Smooth muscle cell (in vitro differentiated cells): Measurements from ENCODE around the gene GRIN2A. TPM values are rescaled to one million over a fixed set of nuclear protein-coding genes. Genes with fewer than 3 reads are reported as not detected.

Experiments
- DNase-seq: peaks from one replicate; lab custom pipeline; 2025; ENCODE audit not compliant: unreplicated experiment; lab: John Stamatoyannopoulos, UW
- H2AFZ ChIP-seq: fragments of 200-600 bp; sonication (generic); 2 replicates; pipeline ENCODE4 v1.6.0; 2016; ENCODE audit warnings: antibody characterized with exemption, low read depth, mild to moderate bottlenecking
- H3F3A ChIP-seq: fragments of 200-600 bp; sonication (generic); 2 replicates; pipeline ENCODE4 v1.6.0; 2017; ENCODE audit warnings: antibody characterized with exemption, low read depth
- H3K27ac ChIP-seq: fragments of 200-600 bp; sonication (generic); 2 replicates; pipeline ENCODE4 v1.5.1; 2016; ENCODE audit warnings: low read depth, mild to moderate bottlenecking
- H3K27me3 ChIP-seq: fragments of 200-600 bp; sonication (generic); 2 replicates; pipeline ENCODE4 v1.6.1; 2016; ENCODE audit warnings: low read depth, mild to moderate bottlenecking
- H3K36me3 ChIP-seq: fragments of 200-600 bp; sonication (generic); 2 replicates; pipeline ENCODE4 v1.5.1; 2016; ENCODE audit warnings: low read depth
- H3K4me1 ChIP-seq: fragments of 200-600 bp; sonication (generic); 2 replicates; pipeline ENCODE4 v1.5.1; 2016; ENCODE audit warnings: low read depth
- H3K4me2 ChIP-seq: fragments of 200-600 bp; sonication (generic); 2 replicates; pipeline ENCODE4 v1.6.0; 2016; ENCODE audit warnings: mild to moderate bottlenecking
- H3K4me3 ChIP-seq: fragments of 200-600 bp; sonication (generic); 2 replicates; pipeline ENCODE4 v1.5.1; 2016; ENCODE audit warnings: mild to moderate bottlenecking
- H3K79me2 ChIP-seq: fragments of 200-600 bp; sonication (generic); 2 replicates; pipeline ENCODE4 v1.6.0; 2016; ENCODE audit warnings: low read depth, mild to moderate bottlenecking
- H3K9ac ChIP-seq: fragments of 200-600 bp; sonication (generic); 2 replicates; pipeline ENCODE4 v1.6.0; 2016; ENCODE audit warnings: low read depth
- H3K9me3 ChIP-seq: fragments of 200-600 bp; sonication (generic); replicated peaks from 2 replicates; pipeline ENCODE4 v1.5.1; 2016; ENCODE audit warnings: low read depth
- H4K20me1 ChIP-seq: fragments of 200-600 bp; sonication (generic); 2 replicates; pipeline ENCODE4 v1.6.0; 2016; ENCODE audit warnings: low read depth
- CTCF ChIP-seq: fragments of 200-600 bp; sonication (generic); IDR thresholded peaks from 2 replicates; pipeline ENCODE4 v1.5.1; 2017; ENCODE audit warnings: borderline replicate concordance, mild to moderate bottlenecking, antibody characterized with exemption; ENCODE audit not compliant: insufficient read depth, poor library complexity, severe bottlenecking
- WGBS: methylation state at CpG from one replicate; pipeline ENCODE4 v1.1.7; 2016; ENCODE audit warnings: low lambda C conversion rate; 5-methylcytosine and 5-hydroxymethylcytosine counted together
- polyA plus RNA-seq: library from polyadenylated mRNA; unstranded; fragments of >200 nt; fragmentation: Nextera tagmentation; extraction: Ambion mirVana; gene quantifications from 2 replicates; pipeline ENCODE4 v1.2.1, GENCODE V29; 2016
- total RNA-seq: library from RNA; depleted of rRNA; stranded (reverse); fragments of >200 nt; gene quantifications from 2 replicates; pipeline ENCODE4 v1.2.3, GENCODE V29; 2014

Gene GRIN2A
- total and polyA plus RNA-seq, 2 experiments from 2014 or later, result 0.02 to 0.13 TPM

- Histone ChIP-seq H3K27me3 (peaks cover 42% of the 10 kb centered on the region), H3K27ac (no peak overlapping the region), H3K4me2 (no peak overlapping the region), H3K36me3 (no peaks in the 10 kb centered on the region), H3K9me3 (no peaks in the 10 kb centered on the region), H3K9ac (no peak overlapping the region), H2AFZ (no peak overlapping the region), H3K4me1 (peaks cover 27% of the 10 kb centered on the region), H3K79me2 (no peaks in the 10 kb centered on the region), H4K20me1 (no peaks in the 10 kb centered on the region), H3K4me3 (no peak overlapping the region), H3F3A (no peaks in the 10 kb centered on the region)
- TF ChIP-seq CTCF, result no peak
- no peak for DNase-seq
- 63% methylated on average over 3 of the region's 3 CpGs for WGBS
Measured at GRCh38 chr16:9823510-9823909, 358.7 kb downstream of the GRIN2A start.

GRCh38 chr16:9821970-9822369 lies 360.3 kb downstream of the GRIN2A start:
- H3K36me3 ChIP-seq, result no peaks in the 10 kb centered on the region
- no peak overlapping the region for H2AFZ ChIP-seq
- H3K27ac ChIP-seq, result no peak overlapping the region
- H3F3A ChIP-seq, result no peaks in the 10 kb centered on the region
- no peak for DNase-seq
- no peaks in the 10 kb centered on the region for H3K9me3 ChIP-seq
- no peaks in the 10 kb centered on the region for H4K20me1 ChIP-seq
- H3K4me1 ChIP-seq, result peaks cover 27% of the 10 kb centered on the region
- no peak overlapping the region for H3K4me3 ChIP-seq
- 67% methylated on average over 7 of the region's 7 CpGs for WGBS
- H3K79me2 ChIP-seq, result no peaks in the 10 kb centered on the region
- peaks cover 27% of the 10 kb centered on the region for H3K27me3 ChIP-seq
- no peak for TF ChIP-seq CTCF
- H3K9ac ChIP-seq, result no peak overlapping the region
- no peak overlapping the region for H3K4me2 ChIP-seq

DNA sequence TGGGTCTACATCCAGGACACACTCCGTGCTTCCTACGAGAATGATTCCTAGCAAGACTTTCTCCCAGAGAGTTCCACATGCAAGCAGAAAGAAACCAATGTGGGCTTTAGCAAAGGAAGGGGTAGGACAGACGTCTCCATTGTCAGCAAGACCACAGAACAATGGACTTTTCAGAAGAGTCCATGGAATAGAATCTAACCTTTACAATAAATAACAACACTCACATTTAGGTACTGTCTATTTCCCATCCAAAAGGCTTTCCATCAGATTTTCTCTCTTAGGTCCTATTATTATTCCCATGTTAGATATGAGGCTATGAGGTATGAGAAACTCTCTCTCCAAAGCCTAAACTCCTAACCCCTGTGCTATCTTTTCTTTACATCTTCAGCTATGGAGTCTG lies 360.9 kb downstream of the GRIN2A start:
- H3K27ac ChIP-seq, result no peak overlapping the region
- no peak overlapping the region for H3K4me3 ChIP-seq
- DNase-seq, result no peak
- WGBS, result 76% methylated on average over 3 of the region's 3 CpGs
- H3K9ac ChIP-seq, result no peak overlapping the region
- peaks cover 27% of the 10 kb centered on the region for H3K4me1 ChIP-seq
- no peak for TF ChIP-seq CTCF
- H3F3A ChIP-seq, result no peaks in the 10 kb centered on the region
- no peaks in the 10 kb centered on the region for H3K79me2 ChIP-seq
- H2AFZ ChIP-seq, result no peak overlapping the region
- no peaks in the 10 kb centered on the region for H3K9me3 ChIP-seq
- H4K20me1 ChIP-seq, result no peaks in the 10 kb centered on the region
- H3K36me3 ChIP-seq, result no peaks in the 10 kb centered on the region
- no peak overlapping the region for H3K4me2 ChIP-seq
- H3K27me3 ChIP-seq, result peaks cover 24% of the 10 kb centered on the region

- WGBS, result 41% methylated on average over 8 of the region's 8 CpGs
- no peaks in the 10 kb centered on the region for H3K9me3 ChIP-seq
- no peak for TF ChIP-seq CTCF
- no peaks in the 10 kb centered on the region for H4K20me1 ChIP-seq
- H3K4me2 ChIP-seq, result no peak overlapping the region
- H3K27ac ChIP-seq, result no peak overlapping the region
- H3K27me3 ChIP-seq, result peaks cover 24% of the 10 kb centered on the region
- DNase-seq, result no peak
- peaks cover 27% of the 10 kb centered on the region for H3K4me1 ChIP-seq
- no peaks in the 10 kb centered on the region for H3K36me3 ChIP-seq
- no peak overlapping the region for H3K9ac ChIP-seq
- no peaks in the 10 kb centered on the region for H3F3A ChIP-seq
- H3K4me3 ChIP-seq, result no peak overlapping the region
- H2AFZ ChIP-seq, result no peak overlapping the region
- H3K79me2 ChIP-seq, result no peaks in the 10 kb centered on the region
Measured at GRCh38 chr16:9820476-9821246, 361.6 kb downstream of the GRIN2A start.
